Inferior parietal cortex (tissue), 1 donor: ENCODE measurements around the gene ST6GAL1.
"Not testable (repeated sequence)": the region's sequence is repeated elsewhere in the genome, so short reads cannot be mapped to it uniquely, and the experiment has no call there.

Experiments
- DNase-seq: peaks from one replicate; pipeline ENCODE4 v3.0.0-alpha.2; 2016; ENCODE audit errors: extremely low spot score

Gene ST6GAL1

DNA sequence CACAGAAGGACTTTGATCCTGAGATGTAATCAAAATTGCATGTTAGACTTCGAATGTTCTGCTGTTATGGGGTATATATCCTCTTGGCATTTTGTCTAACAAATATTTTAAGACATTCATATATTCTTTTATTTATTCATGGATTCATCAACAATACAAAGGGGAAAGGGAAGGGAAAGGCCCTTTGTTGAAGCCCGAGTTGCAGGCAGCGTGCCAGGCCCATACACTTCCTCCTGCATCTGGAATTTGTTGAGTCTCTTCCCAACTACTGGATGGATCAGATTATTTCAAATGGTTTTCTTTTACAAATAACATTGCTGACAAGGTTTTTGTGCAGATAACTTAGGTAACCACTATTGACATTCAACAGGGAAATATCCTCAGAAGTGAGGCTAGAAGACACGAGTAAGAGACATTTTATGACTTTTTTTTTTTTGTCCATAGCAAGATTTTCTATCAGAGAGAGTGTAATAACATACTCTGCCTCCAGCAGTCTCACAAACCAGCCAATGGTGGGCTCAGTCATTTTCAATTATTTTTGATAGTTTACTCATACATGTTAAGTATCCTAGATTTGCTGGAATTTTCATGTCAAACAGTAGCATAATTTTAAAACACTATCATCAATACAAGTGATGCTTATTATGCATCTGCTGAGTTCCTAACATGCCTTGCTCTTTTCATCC, 114.7 kb downstream of the ST6GAL1 start:
- DNase-seq, result no peak

GRCh38 chr3:187046033-187046432, 115.7 kb downstream of the ST6GAL1 start:
- no peak for DNase-seq

GRCh38 chr3:187049462-187050101, 119.3 kb downstream of the ST6GAL1 start:
- DNase-seq, result no peak

GRCh38 chr3:187051066-187051465, 120.7 kb downstream of the ST6GAL1 start:
- DNase-seq, result no peak

GRCh38 chr3:187051724-187052366, 121.5 kb downstream of the ST6GAL1 start:
- no peak for DNase-seq

- DNase-seq, result not testable (repeated sequence)
Measured at GRCh38 chr3:187052427-187052826, 122.1 kb downstream of the ST6GAL1 start.

DNA sequence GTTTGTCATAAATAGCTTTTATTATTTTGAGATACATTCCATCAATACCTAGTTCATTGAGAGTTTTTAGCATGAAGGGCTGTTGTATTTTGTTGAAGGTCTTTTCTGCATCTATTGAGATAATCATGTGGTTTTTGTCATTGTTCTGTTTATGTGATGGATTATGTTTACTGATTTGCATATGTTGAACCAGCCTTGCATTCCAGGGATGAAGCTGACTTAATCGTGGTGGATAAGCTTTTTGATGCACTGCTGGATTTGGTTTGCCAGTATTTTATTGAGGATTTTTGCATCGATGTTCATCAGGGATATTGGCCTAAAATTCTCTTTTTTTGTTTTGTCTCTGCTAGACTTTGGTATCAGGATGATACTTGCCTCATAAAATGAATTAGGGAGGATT, 124.1 kb downstream of the ST6GAL1 start:
- DNase-seq, result not testable (repeated sequence)

DNA sequence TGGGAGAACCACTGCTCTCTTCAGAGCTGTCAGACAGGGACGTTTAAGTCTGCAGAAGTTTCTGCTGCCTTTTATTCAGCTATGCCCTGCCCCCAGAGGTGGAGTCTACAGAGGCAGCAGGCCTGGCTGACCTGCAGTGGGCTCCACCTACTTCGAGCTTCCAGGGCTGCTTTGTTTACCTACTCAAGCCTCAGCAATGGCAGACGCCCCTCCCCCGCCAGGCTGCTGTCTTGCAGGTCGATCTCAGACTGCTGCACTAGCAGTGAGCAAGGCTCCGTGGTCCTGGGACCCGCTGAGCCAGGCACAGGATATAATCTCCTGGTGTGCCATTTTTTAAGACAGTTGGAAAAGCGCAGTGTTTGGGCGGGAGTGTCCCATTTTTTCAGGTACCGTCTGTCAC, 127.5 kb downstream of the ST6GAL1 start:
- not testable (repeated sequence) for DNase-seq

GRCh38 chr3:187061748-187062147, 131.4 kb downstream of the ST6GAL1 start:
- DNase-seq, result no peak

GRCh38 chr3:187062526-187063177, 132.3 kb downstream of the ST6GAL1 start:
- DNase-seq, result no peak

DNA sequence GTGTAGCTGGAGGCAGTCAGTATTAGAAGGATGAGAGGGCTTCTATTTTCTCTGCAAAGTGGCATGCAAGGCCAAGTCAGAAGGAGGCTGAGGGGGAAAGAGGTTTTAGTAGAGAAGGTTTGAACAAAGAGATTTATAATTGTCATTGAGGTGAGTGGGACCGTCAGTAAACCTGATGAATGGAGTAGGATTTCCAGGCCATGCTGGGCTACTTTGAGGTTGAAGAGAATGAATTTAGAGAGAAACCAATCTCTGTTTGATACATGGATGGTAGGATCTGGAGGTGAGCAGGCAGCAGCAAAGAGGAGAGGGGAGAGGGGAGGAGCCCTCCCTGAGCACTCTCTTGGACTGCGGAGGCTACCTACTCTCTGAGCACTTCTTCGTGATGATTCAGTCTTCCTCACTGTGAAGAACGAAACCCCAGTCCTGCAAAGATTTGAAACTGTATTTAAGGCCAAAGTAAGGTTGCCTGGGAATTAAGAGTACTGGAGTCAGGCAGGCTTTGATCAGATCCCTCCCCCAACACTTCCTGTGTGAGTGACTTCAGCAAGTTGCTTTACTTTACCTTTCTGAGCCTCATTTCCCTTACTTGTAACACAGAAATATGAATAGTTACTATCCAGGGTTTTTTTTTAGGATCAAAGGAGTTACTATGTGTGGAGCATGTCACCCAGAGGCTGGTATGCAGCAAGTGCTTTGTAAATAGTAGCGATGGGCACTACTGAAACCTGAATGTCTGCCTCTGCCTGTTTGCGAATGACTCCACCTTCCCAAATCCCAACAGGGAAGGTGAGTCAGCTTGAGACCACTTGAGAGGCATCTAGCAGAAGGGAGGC, 133.2 kb downstream of the ST6GAL1 start:
- DNase-seq, result no peak

DNA sequence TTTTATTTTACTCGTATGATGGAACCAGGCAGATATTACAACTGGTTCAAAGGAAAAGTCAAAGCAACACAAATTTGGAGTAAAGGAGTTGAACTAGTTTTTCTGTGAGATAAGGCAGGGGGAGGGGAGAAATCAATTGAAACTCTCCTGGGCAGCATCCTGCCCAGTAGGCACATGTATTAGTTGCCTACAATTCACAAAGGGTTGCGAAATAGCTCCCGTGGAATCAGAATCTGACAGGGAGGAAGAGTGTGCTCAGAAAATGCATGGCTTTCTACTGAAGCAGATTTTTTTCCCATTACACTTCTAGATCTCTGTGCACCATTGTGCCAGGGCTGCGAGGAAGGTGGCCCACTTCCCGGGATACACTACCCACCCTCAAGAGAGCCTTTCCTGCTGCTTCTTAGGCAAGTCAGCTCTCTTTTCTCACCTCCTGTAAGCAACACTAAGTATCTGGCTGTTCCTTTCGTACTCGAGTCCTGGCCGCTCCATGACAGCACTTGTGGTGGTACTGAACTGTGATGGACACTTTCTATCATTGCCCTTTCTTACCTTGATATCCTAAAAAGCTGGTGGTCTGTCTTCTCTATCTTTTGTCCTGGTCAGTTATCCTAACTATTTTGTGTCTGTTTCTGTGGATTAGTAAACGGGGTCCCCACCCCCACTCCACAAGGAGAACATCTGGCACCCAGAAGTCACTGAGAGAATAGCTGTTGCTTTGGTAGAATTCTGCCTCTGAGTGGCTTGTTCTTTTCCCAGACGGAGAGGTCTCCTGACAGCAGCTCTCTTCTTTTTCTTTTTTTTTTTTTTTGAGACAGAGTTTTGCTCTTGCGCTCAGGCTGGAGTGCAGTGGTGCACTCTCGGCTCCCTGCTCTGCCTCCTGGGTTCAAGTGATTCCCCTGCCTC, 134.1 kb downstream of the ST6GAL1 start:
- no peak for DNase-seq

DNA sequence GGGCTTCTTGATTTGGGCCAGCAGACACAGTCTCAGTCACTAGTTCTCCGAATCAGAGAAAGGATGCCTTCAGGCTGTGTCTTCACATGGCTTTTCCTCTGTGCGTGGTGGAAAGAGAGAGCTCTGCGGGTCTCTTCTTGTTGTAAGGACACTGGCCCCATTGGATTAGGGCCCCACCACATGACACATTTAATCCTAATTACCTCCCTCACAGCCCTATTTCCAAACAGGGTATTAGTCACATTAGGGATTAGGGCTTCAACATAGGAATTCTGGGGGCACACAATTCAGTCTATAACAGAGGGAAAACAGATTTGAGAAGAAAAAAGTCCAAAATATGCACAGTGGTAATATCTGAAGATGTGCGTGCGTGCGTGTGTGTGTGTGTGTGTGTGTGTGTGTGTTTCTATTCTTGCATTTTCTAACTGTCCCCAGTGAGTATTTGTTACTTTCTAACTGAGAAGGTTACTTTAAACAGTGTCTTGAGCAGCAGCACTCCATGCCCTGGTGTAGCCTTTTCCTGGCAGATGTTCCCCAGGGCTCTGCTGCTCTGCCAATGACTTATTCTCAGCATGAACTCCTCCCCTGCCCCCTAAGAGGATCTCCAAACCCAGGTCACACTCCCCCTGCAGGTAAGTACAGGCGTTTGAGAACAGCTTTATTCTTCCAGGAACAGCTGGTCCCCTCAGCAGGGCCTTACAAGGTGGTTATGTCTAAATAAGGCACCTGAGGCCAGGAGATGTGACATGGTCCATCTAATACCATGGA, 136.1 kb downstream of the ST6GAL1 start:
- no peak for DNase-seq

DNA sequence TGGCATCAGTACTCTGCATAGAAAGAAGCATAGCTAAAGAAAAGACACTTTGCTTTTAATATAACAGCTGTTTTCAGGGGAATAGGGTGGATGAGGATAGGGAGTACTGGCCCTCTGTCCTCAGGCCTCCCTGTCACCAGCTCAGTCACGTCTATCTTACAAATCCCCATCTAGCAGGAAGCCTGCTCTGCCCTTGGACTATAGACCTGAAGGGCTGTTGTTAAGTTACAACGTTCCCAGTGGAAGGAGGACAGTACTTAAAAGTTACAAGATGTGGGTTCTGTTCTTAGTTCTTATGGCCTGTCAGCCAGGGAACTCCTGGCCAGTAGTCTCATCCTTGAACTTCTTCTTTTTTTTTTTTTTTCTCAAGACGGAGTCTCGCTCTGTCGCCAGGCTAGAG, 138.5 kb downstream of the ST6GAL1 start:
- no peak for DNase-seq

GRCh38 chr3:187069857-187070516, 139.7 kb downstream of the ST6GAL1 start:
- no peak for DNase-seq

GRCh38 chr3:187072102-187072501, 141.8 kb downstream of the ST6GAL1 start:
- no peak for DNase-seq

DNA sequence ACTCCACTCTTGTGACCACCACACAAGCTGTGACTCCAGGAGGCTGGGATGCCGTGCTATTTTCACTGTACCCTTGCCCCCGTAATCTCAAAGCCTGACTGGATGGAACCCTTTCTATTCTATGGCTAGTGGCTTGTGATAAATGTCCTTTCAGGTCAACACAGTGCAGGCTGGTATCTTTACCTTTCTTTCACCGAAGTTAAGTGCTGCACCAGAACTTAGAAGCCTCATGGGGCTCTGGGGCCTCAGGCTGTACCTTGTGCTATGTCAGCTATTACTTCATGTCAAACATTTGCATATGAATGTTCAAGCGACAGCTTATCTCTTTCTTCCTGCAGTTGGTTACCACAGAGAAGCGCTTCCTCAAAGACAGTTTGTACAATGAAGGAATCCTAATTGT, 142.2 kb downstream of the ST6GAL1 start:
- DNase-seq, result no peak

DNA sequence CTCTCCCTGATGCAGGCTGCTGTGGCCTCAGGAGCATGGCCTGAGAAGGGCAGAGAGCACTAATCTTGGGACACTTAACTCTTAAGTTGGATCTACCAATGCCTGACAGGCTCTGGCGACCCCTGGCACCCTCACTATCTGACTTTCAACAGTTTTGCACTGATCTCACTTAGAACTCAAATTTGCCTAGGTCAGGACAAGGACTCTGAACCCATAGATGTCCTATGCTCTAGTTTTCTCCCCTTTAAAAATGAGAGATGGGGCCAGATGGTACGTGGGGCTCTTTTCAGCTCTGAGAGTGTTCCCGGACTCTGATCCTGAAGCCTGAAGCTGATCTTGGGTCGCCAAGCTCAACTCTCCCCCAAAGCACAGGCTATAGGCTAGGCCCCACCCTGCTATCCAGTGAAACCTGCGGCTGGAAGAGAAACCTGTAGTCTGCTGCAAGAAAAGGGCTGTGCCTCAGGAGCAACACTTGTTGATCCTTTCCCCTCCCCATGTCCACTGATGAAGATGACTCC, 143.3 kb downstream of the ST6GAL1 start:
- DNase-seq, result no peak

- no peak for DNase-seq
Measured at GRCh38 chr3:187074846-187075245, 144.5 kb downstream of the ST6GAL1 start.
